Keratinocyte (primary cell): ENCODE data around the gene CDK12.

ENCODE experiments used
- CTCF ChIP-seq, 3 experiments: IDR thresholded peaks in 1 of 3; conservative IDR thresholded peaks in 1 of 3; optimal IDR thresholded peaks in 1 of 3; 2 replicates in 2 of 3; 3 replicates in 1 of 3; pipeline versions ENCODE3 to v1.5.1; 2011; ENCODE audit warnings: low read length in 3 of 3, mild to moderate bottlenecking in 3 of 3, moderate library complexity in 2 of 3, control low read depth in 1 of 3, inconsistent platforms in 1 of 3; ENCODE audit not compliant: insufficient read depth in 2 of 3; ENCODE audit errors: extremely low read depth in 1 of 3
- EZH2 ChIP-seq: IDR thresholded peaks from one replicate; pipeline ENCODE4 v1.6.1; 2012; ENCODE audit warnings: inconsistent platforms, mild to moderate bottlenecking, low read length, moderate library complexity

- TF ChIP-seq CTCF (optimal IDR thresholded peaks at IDR 0.05 in 1 of 3, IDR thresholded peaks at IDR 0.05 in 1 of 3, conservative IDR thresholded peaks at IDR 0.05 in 1 of 3; ENCODE audit: extremely low read depth in 1 of 3, insufficient read depth in 2 of 3, low read length in 3 of 3), result no peak
- TF ChIP-seq EZH2, result no peak
Observed at GRCh38 chr17:39556423-39556822, 95.1 kb downstream of the CDK12 start.
